Mucosa of gallbladder (tissue), 1 donor: ENCODE data around the gene SFRP2. TPM values are rescaled to one million over a fixed set of nuclear protein-coding genes. Genes with fewer than 3 reads are reported as not detected.

Experiments used
- DNase-seq: peaks from one replicate; pipeline ENCODE4 v3.0.0-alpha.2; 2020; ENCODE audit warnings: low spot score
- total RNA-seq: library from RNA; stranded (reverse); gene quantifications from one replicate; pipeline ENCODE4 v1.2.1, GENCODE V29; 2021
- donor health status: DM: no; HTN: no; CAD: no.

Gene SFRP2
- total RNA-seq, 1 donor from 2014 or later = 34.0 TPM

DNA sequence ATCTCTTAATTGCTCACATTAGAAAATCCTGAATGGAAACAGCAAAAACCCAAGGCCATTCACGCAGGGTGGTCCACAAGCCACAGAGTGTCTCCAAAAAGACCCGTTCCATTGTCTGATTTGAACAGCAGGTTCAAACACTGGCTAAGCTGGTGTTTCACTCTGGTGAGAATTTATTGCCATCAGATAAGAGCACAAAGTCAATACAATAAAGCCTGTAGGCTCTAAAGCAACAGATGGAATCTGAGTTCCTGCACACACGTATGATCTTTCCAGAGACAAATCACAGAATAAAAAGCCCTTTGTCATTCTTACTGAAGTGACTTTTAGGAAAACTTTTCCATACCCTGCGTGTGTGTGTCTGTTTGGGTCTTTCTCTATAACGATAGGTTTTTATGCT lies 5.1 kb upstream of the SFRP2 start:
- no peak for DNase-seq

DNA sequence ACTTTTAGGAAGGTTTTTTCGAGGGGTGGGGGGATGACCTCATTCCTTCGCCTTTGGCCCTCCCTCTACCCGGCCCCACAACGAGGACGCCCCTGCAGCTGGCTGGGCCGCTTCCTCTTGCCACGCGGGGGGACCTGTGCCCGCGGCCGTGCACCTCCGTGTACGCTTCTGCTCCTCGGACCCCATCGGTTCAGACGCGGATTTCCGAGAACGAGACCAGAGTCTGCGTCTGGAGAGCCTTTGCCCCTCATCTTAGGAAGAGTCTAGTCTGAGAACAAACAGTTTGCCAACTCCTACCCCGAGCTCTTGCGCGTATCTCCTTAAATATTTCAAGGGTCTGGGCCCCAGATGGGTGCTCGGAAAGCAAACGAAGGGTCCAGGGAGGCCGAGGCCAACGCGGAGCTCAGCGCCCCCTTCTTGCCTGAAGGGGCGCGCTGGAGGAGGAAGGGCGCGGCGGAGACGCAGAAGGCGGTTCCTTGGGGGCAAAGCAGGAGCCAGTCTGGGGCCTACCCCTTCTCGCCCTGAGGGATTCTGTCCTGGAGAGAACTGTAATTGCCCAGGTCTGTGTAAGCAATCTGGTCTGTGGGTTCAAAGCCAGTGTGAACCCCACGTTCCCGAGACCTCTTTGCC lies 3.9 kb upstream of the SFRP2 start:
- no peak for DNase-seq

GRCh38 chr4:153791746-153792617 lies 3.1 kb upstream of the SFRP2 start:
- DNase-seq = peak; percentile 51

- no peak for DNase-seq
These were observed 2.2 kb upstream of the SFRP2 start for GRCh38 chr4:153790962-153791551.

DNA sequence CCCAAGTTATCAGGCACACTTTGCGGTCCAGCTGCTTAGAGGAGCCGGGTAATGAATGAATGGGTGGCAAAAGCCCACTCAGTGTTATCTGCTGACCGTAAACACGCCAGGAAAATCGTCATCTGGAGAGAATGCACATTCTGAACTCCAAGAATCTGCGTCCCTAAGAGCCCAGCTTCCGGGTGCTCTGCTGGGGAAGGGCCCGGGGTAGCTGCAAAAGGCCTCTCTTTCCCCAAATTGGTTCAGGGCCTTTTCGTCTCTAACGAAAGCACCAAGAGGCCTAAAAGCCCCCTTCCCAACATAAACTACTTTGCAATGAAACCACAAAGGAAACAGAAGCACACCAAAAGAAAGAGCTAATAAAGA lies 1.6 kb upstream of the SFRP2 start:
- DNase-seq = no peak

GRCh38 chr4:153789741-153790499 lies 1.0 kb upstream of the SFRP2 start:
- DNase-seq = no peak

DNA sequence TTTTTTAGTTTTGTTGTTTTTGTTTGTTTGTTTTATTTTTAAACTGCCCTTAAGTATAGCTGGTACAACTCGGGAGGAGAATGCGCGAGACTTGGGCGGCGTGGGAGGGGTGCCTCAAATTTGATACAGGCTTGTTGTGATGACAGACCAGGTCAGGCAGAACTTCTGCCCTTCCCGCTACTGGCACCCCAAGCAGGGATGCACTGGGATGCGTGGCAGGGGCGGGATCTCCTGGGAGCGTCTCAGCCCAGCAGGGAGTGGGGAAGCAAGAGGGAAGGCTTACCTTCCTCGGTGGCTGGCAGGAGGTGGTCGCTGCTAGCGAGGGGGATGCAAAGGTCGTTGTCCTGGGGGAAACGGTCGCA lies 851 bp downstream of the SFRP2 start:
- no peak for DNase-seq

- no peak for DNase-seq
These were observed 1.3 kb downstream of the SFRP2 start for GRCh38 chr4:153787575-153787974.

- DNase-seq = no peak
These were observed 1.8 kb downstream of the SFRP2 start for GRCh38 chr4:153787061-153787560.

GRCh38 chr4:153785910-153786721 lies 2.8 kb downstream of the SFRP2 start:
- no peak for DNase-seq

GRCh38 chr4:153784166-153784699 lies 4.7 kb downstream of the SFRP2 start:
- DNase-seq = no peak

- no peak for DNase-seq
These were observed 6.3 kb downstream of the SFRP2 start for GRCh38 chr4:153782581-153782980.

DNA sequence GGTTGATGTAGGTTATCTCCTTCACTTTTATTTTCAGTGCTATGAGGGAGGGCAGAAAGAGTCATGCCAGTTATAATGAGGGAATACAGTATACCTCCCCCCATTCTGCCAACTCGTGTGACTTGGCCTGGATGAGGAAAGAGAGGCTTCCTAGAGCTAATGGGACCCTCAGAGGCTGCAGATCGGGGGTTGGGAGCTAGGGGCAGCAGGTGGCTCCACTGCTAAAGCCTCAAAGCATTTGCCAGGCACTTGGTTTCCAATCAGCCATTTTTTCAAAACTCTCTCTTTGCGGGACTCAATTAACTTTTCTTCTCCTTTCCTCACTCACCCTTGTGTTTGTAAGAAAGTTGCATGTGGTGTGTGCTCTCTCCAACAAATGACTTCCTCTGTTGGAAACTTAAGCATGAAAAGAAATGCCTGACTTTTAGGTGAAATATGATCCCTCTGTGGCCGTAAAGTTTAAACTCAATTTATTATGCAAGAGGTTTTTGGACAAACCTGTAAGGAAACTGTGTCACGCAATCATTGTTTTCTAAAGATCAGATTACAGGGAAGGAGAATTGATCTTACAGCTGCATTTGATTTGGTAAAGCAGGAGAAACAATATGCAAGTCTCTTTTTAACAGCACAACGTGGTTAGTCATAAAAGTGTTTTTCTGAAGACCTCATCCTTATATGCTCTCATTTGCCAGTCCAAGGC lies 7.0 kb downstream of the SFRP2 start:
- DNase-seq = no peak

GRCh38 chr4:153781280-153781679 lies 7.6 kb downstream of the SFRP2 start:
- DNase-seq = no peak

DNA sequence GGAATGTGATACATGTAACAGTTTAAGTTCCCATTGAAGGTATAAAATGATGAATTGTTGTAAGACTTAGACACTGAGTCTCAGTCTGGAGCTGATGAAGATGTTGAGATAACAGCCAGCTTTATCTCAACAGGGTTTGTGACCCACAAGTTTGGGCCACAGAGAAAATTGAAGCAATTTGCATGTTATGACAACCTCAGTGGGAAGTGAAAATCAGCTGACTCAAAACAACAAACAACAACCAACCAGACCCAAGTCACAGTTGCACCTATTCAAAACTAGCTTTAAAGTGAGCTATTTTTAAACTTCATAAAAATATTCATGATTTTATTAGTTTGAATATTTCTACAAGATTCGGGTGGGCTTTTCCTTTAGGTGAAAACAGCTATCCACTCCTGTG lies 8.0 kb downstream of the SFRP2 start:
- DNase-seq = no peak

DNA sequence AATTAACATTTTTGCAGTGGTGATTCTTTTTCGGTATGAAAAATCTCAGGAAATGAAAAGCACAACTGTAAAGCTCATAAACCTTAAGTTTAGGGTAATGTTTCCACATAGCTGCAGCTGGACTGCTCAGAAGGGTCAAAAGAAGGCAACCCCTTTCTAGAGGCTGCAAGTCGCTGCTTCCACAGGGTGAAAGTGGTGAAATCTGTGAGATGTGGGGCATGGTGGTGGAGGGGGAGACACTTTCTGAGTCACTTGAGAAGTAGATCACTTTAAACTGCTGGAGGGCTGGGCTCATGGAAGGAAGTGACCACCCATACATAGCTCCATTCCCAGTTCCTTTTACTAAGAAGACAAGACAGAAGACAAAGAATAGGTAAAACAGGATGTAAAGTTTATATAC lies 8.7 kb downstream of the SFRP2 start:
- no peak for DNase-seq

GRCh38 chr4:153778383-153778782 lies 10.5 kb downstream of the SFRP2 start:
- DNase-seq = no peak

DNA sequence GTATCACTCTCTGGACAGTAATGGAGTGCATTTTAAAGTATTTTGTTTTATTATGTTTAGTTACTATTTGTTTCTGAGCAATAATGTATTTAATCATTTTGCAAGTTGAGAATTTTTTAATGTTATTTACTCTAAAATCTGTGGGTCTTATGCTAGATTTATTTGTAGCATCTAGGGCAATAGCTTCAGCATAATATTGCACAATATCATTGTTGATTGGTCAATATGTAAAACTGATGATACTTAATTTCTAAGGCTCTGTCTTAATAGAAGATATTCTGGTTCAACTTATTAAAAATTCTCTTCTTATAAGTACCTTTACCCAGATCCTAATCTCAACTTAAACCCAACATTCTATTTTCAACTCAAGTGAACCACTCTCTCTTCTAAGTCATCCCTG lies 11.5 kb downstream of the SFRP2 start:
- DNase-seq = no peak

GRCh38 chr4:153776601-153777000 lies 12.3 kb downstream of the SFRP2 start:
- DNase-seq = no peak

DNA sequence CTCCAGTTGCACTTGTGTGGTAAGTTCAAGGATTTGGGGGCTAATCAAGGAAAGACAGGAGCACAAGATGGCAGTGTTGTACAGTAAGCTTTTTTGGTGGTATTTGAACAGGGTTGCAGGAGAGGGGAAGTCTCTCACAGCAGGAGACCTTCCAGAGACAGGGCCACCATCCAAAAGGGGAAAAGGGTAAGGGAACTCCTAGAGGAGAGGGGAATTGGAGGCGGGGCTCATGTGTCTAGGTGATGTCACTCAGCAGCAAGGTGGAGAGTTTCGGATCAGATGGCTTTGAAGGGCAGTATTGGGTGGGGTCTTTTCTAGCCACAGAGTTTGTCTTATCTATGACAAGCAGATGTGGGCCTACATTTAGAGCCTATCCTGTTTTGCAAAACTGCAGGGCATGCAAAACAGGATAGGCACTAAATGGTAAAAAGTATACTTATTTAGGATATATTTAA lies 15.6 kb downstream of the SFRP2 start:
- DNase-seq = no peak
